Measurements from ENCODE around the gene CLSTN2. TPM values are rescaled to one million over a fixed set of nuclear protein-coding genes. Genes with fewer than 3 reads are reported as not detected.

The CLSTN2 gene
- polyA plus RNA-seq, 3 donors = not detected

GRCh38 chr3:139917226-139917785 is 17.7 kb upstream of the CLSTN2 start:
- peaks cover 2 to 8% (median 6%) of the 10 kb centered on the region in 3 donors for H3K27me3 Mint-ChIP-seq (ENCODE audit: low read depth in 3 of 3)
- H3K4me2 ChIP-seq (replicated peaks; ENCODE audit: extremely low read depth, low read length, poor library complexity, severe bottlenecking) = no peak overlapping the region
- H3K27me3 ChIP-seq (ENCODE audit: control insufficient read depth in 2 of 2, insufficient read depth in 2 of 2, low read length in 2 of 2) = no peaks in the 10 kb centered on the region
- H3K27ac Mint-ChIP-seq = no peak overlapping the region
- H2AFZ ChIP-seq (ENCODE audit: insufficient read depth, low read depth, low read length, poor library complexity, severe bottlenecking) = no peak overlapping the region
- no peaks in the 10 kb centered on the region for H3K79me2 ChIP-seq (ENCODE audit: insufficient read depth, low read length)
- H3K9me3 Mint-ChIP-seq = peaks cover 0 to 5% (median 0%) of the 10 kb centered on the region in 7 donors
- no peaks in the 10 kb centered on the region for H3K36me3 ChIP-seq (replicated peaks in 1 of 2; ENCODE audit: control insufficient read depth in 1 of 2, insufficient read depth in 2 of 2, low read length in 2 of 2)
- H3K9me3 ChIP-seq (replicated peaks in 1 of 2; ENCODE audit: control insufficient read depth in 1 of 2, insufficient read depth in 1 of 2, low read length in 2 of 2) = no peaks in the 10 kb centered on the region
- TF ChIP-seq CTCF (IDR thresholded peaks at IDR 0.05) = no peak
- 87% methylated on average over 5 of the region's 10 CpGs for WGBS (ENCODE audit: insufficient coverage)
- no peak overlapping the region for H3K9ac ChIP-seq (ENCODE audit: insufficient read depth, low read length, poor library complexity, severe bottlenecking)
- no peaks in the 10 kb centered on the region for H3K36me3 Mint-ChIP-seq
- H4K20me1 ChIP-seq (ENCODE audit: insufficient read depth, low read length) = no peaks in the 10 kb centered on the region
- no peak for DNase-seq
- H3K4me3 ChIP-seq (replicated peaks in 1 of 3; ENCODE audit: low read depth in 2 of 3, low read length in 3 of 3) = no peak overlapping the region
- H3K27ac ChIP-seq (ENCODE audit: low read depth in 1 of 2, low read length in 2 of 2) = no peak overlapping the region
- intact Hi-C loops (cut with micrococcal nuclease) = no loop called here
- H3K4me1 Mint-ChIP-seq = no peaks in the 10 kb centered on the region
- H3K4me1 ChIP-seq (ENCODE audit: control insufficient read depth in 1 of 2, insufficient read depth in 2 of 2, low read length in 2 of 2) = no peaks in the 10 kb centered on the region
- H3K4me3 Mint-ChIP-seq = no peak overlapping the region

- no peak for DNase-seq
- Histone ChIP-seq H3K27ac (ENCODE audit: low read depth in 1 of 2, low read length in 2 of 2) (no peak overlapping the region), H3K4me3 (replicated peaks in 1 of 3; ENCODE audit: low read depth in 2 of 3, low read length in 3 of 3) (no peak overlapping the region), H3K9ac (ENCODE audit: insufficient read depth, low read length, poor library complexity, severe bottlenecking) (no peak overlapping the region), H4K20me1 (ENCODE audit: insufficient read depth, low read length) (no peaks in the 10 kb centered on the region), H3K79me2 (ENCODE audit: insufficient read depth, low read length) (no peaks in the 10 kb centered on the region), H3K4me1 (ENCODE audit: control insufficient read depth in 1 of 2, insufficient read depth in 2 of 2, low read length in 2 of 2) (no peaks in the 10 kb centered on the region), H3K27me3 (ENCODE audit: control insufficient read depth in 2 of 2, insufficient read depth in 2 of 2, low read length in 2 of 2) (peaks cover 13 to 17% of the 10 kb centered on the region in 2 donors), H3K9me3 (replicated peaks in 1 of 2; ENCODE audit: control insufficient read depth in 1 of 2, insufficient read depth in 1 of 2, low read length in 2 of 2) (no peaks in the 10 kb centered on the region), H3K4me2 (replicated peaks; ENCODE audit: extremely low read depth, low read length, poor library complexity, severe bottlenecking) (no peak overlapping the region), H2AFZ (ENCODE audit: insufficient read depth, low read depth, low read length, poor library complexity, severe bottlenecking) (no peak overlapping the region), H3K36me3 (replicated peaks in 1 of 2; ENCODE audit: control insufficient read depth in 1 of 2, insufficient read depth in 2 of 2, low read length in 2 of 2) (no peaks in the 10 kb centered on the region)
- Mint-ChIP-seq H3K36me3 (no peaks in the 10 kb centered on the region), H3K27ac (no peak overlapping the region), H3K4me1 (peaks cover 3% of the 10 kb centered on the region), H3K4me3 (no peak overlapping the region), H3K27me3 (ENCODE audit: low read depth in 3 of 3) (peaks cover 13 to 20% (median 19%) of the 10 kb centered on the region in 3 donors), H3K9me3 (peaks cover 0 to 2% (median 0%) of the 10 kb centered on the region in 7 donors)
- intact Hi-C loops (cut with micrococcal nuclease) = no loop called here
- 96% methylated on average over 2 of the region's 4 CpGs for WGBS (ENCODE audit: insufficient coverage)
- no peak for TF ChIP-seq CTCF (IDR thresholded peaks at IDR 0.05)
Observed at GRCh38 chr3:139928708-139929505, 6.1 kb upstream of the CLSTN2 start.
